OCI-LY3 (cell line): ENCODE results near the gene IQCM.

Experiments
- CTCF ChIP-seq: fragments of 200-600, 300-600 bp; sonication (generic); IDR thresholded peaks from 2 replicates; pipeline ENCODE4 v1.5.1; 2014; ENCODE audit warnings: antibody characterized with exemption, low read length, low read depth
- EZH2phosphoT487 ChIP-seq: fragments of 200-600 bp; shearing (Covaris generic); IDR thresholded peaks from 2 replicates; pipeline ENCODE4 v1.6.1; 2018; ENCODE audit warnings: antibody characterized with exemption, mixed run types, low read depth

GRCh38 chr4:149638073-149638472 lies 177.6 kb downstream of the IQCM start:
- no peak for TF ChIP-seq CTCF
- TF ChIP-seq EZH2phosphoT487 = no peak
